T-helper 1 cell (primary cell): Measurements from ENCODE around the gene TAF4B.

ENCODE experiments used
- DNase-seq, 5 donors: peaks; one replicate each; pipeline ENCODE4 v3.0.0-alpha.2; 2012 to 2020

The TAF4B gene

DNA sequence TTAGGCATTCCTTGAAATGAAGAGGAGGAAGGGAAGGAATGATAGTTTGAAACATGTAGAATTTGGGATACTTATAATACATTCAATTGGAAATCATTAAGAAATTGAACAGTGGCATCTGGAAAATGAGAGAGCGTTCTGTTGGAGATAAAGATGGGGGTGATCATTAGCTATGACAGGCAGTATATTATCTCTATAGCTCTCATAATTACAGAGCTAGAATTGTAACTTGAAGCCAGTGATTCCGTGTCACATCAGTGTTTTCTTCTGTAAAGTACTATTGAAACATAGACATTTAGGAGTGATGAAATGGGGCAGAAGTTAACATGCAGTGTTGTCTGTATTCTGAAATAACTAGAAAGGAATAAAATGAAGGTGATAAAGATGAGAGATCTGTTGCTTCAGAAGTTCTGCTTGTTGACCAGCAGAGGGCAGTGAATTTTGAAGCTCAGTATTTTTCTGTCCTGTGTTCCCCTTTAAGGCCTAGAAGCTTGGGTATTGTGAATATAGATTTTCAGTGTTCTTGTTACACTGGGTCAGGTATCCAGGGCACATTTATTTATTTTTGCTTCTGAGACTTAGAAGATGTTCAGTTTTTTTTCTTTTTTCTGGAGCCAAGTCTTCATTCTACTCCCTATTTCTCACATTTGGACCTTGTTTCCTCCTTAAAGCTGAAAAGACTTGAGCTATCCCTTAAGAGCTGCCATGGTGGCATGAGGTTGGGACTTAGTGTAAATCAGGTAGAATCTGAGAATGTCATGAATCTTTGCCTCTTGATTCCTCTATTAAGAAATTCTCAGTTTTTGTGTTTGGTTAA is 157.4 kb downstream of the TAF4B start:
- peak in 1 of 5 donors; percentile 23 for DNase-seq

DNA sequence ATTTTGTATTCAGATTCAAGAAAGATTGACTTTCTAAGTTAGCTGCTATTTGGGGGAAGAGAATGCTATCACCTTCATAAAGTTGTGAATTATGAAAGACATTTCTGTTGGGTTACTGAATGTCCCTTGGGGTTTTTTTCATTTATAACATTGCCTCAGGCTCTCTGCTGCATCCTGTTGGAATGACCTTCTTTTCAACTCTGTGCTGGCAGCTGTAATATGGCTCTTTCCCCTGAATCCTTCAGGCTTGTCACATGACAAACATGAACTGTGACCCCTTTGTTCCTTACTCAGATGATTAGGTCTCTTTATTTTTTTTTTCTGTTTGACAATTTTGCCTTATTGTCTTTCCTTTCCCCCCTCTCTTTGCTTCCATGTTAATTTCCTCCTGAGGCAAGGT is 159.8 kb downstream of the TAF4B start:
- DNase-seq, result no peak

DNA sequence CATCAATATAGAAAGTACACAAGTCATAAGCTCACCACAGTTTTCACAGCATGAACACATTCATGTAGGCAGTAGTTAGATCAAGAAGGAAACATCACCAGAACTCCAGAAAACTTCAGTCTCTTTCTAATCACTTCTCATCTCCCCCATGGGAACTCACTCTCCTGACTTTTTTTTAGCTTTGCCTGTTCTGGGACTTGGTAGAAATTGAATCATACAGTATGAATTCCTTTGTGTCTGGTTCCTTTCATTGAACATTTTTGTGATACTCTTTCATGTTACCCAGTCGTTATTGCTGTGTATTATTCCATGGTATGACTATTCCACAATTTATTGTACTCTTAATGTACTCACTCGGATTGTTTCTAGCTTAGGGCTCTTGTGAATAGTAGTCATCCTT is 160.2 kb downstream of the TAF4B start:
- DNase-seq, result no peak

DNA sequence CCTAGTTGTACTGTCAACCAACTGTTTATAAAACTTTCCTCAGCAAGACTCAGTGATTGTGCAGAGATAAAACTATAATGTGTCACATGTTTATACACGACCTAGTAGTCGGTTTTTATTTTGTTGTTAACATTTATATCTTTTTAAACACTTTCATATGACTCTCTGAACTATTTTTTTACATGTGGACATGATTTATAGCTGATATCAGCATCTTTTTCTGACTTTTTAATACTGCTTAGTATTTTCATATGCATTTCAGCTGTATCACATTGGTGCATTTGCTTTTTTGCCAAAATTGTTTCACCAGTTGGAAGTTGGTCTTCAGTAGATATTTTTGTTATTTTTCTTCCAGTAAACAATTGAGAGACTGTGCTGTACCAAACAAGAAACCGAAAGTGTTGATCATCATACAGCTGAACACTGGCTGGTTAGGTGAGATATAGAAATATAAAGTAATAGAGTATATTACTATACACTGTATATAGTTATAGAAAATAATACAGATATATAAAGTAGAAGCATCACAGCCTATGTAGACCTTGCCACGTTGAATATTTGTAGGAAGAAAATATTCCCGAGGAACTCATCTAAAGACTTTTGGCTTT is 167.9 kb downstream of the TAF4B start:
- DNase-seq, result no peak

DNA sequence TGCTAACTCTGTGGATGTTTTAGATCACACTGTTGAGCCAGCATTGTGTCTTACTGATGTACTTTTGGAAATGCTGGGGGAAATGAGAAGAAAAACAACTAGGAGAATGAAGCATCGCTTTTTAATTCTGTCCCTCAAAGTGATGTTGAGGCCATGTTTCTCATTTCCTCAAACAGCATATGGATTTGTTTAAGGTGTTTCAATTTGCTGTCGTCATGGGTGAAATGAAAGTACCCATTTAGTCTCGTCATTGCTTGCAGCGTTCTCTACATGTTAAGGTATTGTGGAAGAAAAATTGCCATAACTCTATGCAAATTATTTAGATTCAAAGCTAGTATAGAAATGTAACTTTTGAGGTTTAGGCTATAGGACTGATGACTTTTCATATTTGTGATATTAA is 170.8 kb downstream of the TAF4B start:
- no peak for DNase-seq

DNA sequence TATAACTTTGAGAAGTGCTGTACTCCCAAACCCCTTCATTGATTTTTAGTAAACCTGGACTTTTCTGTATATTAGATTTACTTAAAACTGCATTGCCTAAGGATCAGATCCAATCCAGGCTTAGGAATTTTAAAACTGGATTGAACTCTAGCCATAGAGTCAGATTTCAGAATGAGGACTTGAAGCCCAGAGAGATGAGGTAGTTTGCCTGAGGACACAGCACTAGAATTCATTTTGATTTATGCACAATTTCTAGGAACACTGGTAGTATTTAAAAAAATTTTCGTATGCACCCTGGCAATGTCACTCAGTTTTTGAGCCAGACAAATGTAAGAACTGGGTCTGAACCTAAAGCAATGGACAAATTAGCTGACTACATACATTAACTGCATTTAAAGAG is 177.2 kb downstream of the TAF4B start:
- no peak for DNase-seq

DNA sequence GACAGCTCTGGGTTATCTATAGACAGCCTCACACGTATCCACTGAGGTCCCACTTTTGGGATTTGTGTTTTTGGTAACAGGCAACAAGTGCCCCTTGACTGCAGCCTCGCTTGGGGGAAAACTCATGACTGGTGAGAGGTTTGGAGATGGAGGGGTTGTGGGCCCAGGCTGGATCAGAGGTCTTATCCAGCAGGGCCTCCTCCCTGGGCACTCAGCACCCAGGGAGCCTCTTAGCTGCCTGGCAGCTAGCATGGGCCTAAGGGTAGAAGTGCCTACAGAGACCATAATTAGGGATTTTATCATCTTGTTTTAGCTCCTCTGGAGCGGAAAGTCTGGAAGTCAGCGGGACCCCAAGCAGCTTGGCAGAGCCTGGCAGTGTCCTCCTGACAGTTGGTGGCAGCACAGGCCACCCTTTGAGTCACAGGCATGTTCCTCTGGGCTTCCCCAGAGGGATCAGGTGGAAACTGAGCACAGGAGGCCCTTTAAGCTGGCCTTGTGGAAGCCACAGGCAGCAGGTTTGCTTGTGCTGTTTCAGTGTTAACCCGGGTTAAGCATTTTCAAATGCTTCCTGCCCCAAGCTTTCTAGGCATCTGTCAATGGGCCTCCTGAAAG is 179.1 kb downstream of the TAF4B start:
- DNase-seq, result no peak

DNA sequence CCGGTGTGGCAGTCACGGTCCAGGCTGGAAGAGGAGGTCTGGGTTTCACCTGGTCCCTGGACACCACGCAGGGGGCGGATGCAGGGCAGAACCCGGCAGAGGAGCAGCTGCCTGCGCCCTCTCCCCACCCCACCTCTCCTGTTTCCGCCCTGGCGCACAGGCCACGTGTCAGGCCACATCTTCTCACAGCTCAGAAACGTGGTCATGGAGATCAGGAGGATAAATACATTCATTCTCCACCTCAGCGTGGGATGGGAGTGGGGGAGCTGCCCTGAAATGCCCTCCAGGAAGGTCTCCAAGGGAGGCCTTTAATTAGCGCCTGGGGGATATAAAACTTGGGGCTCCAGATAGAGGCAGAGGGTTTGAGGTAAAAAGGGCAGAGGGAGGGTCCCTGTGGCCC is 180.1 kb downstream of the TAF4B start:
- DNase-seq, result no peak

DNA sequence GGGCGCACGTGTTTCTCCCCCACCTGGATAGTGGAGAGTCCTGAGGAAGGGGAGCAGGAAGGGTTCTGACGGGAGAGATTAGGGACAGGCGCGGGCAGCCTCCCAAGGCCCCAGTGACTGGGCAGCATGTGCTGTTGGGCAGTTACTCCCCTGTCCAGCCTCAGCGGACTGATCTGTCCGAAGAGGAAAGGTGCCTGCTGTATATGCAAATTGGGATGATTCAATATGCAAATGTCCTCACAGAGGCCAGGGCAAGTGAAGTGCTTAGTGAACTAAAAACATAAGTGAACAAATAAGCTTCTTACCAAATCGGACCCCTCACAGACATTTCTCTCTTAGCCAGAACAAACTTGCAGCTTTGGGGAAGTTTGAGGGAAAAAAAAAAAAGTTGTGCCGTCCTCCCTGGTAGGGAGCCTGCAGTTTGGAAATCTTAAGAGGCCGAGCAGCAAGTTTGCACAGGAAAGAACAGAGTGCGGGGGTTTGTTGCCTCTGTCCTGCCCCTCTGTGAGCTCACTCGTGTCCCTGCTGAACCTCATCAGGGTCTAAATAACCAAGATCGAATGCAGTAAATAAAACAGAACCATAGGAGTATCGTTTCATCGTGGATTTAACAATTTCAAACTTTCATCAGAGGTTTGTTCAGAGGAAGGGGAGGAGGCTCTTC is 180.7 kb downstream of the TAF4B start:
- DNase-seq, result no peak

DNA sequence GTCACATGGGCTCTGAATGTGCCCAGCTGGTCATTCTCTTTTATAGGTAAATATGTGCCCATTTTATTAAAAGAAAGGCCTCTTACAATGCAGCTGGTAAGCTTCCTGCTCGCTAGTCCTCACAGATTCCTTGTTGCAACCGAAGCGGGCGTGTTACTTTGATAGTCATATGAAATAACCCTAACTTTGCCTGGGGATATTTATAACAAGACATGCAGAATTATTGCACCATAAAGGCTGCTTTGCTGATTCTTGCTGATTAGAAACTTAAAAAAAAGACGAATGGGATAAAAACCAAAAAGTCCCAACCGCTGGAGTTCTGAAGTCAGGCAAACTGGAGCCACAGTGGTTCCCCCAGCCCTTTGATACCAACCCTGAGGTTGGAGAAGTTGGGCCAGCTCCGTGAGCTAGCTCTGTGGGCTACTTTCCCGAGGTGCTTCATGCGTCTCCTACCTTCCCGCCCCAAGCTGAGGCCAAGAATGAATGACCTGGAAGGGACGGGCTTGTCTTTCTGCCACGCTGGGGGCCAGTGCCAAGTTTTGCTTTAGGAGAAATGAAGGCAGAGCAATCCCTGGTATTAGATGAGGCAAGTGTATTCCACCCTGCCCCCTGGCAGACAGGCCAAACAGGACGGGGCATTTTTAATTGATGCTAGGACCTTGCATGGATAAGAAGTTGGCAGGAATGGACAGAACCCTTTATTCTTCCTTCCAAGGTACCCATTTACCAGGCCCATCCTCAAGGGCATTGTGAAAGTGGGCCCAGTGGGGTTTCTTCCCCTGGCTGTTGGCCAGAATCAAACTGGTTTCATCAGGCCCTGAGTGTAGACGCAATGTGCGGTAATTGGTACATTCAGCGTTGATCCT is 181.7 kb downstream of the TAF4B start:
- no peak for DNase-seq

DNA sequence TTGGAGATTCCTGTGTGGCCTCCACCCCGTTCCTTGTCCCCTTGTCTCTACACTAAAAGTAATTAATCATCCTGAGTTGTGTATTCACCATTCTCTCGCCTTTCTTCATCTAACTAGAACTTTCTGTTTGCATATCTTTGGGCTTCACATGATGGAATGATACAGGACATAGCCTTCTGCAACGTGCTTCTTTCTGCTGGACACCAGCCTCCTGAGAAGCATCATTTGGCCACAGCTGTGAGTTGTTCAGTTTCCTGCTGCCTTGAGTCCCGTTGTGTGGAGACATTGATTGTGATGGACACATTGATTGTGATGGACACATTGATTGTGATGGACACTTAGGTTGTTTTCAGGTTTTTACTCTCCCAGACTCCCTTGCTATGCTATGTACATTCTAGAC is 182.8 kb downstream of the TAF4B start:
- DNase-seq, result no peak

DNA sequence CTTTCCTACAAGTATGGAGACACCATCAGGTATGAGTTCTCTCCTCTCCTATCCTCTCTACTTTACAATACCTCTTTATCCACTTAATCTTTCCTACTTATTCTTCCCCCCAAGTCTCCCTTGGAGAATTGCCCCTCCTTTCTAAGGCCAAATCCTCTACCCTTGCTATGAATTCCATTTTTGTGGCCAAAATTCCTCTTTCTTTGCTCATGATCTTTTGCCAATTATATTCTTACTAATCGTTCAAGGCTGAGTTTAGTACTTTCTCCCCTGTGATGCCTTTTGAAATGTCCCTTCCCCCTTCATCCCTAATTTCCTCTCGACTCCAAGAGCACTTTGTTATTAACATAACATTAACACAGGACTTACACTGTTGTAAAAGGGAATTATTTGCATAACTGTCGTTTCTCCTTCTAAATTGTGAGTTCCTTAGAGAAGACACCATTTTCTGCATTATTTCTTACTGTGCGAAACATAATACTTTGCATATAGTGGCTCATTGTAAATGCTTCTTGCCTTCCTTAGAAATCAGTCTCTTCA is 188.7 kb downstream of the TAF4B start:
- DNase-seq, result no peak

DNA sequence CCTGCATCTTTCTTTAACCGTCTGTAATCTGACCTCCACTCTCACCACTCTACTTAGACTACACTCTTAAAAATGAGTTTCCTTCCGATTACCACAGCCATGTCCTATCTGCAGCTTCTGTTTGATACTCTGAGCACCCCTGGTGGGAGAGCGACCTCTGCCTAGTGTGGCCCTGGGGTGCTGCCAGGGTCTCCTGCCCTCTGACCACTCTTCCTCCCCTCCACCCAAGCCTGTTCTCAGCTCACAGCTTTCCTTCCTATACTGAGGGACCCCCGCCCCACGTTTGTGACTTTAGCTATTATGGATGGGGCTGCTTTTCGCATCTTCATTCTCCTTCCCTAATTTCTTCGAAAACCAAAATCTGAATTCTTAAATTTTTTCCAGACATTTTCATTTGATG is 189.4 kb downstream of the TAF4B start:
- no peak for DNase-seq

DNA sequence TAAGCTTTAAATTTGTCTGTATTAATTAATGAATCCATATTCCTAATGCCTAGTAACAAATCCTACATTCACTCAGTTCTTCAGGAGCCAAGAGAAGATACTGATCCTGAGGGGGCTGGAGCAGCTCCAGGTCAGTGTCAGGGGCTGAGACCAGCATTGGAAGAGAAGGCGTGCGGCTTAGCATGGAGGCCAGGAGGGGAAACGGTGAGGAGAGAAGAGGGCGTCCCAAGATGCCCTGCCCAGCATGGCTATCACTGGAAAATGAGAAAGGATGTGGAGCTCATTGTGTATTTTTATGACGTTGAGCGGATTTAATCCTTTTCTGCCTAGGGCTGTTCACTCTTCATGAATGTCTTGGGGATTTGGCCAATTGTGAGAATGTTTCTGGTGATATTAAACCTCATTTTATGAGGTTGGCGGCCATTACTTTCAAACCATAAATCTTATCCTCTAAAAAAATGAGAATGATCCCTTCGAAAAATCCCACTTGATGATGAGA is 190.5 kb downstream of the TAF4B start:
- no peak for DNase-seq

DNA sequence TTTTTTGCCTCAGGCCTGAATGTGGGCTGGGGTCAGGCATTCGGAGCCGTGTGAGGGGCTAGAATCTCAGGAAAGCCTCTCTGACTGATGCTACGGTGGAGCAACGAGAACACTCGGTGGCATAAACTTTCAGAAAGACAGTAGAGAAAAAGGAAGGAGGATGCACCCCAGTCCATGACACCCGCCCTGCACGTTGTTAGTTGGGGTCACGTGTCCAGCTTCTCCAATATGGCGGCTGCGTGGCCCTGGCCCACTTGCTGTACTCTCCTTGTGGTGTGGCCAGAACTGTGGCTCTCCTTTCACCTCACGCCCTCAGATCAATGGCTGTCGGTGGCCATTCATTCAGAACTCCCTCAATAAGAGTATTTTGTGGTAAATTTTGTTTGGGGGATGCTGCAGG is 190.9 kb downstream of the TAF4B start:
- no peak for DNase-seq

DNA sequence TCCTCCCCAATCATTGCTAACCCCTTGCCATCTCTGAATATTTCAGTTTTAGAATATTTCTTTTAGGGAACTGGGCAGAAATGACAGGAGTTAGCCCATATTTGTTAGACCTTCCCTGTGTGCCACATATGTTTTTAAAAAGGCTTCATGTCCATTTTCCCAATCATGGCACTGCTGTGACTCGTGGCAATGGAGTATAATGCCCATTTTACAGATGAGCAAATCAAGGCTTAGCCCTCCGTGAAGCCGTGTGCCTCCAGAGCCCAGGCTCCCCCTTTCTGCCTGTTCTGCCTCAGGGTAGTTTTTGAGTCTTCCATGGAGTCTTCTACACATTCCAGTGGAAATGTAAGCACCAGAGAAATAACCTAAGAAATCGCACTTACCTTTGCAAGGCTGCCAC is 192.0 kb downstream of the TAF4B start:
- DNase-seq, result no peak

DNA sequence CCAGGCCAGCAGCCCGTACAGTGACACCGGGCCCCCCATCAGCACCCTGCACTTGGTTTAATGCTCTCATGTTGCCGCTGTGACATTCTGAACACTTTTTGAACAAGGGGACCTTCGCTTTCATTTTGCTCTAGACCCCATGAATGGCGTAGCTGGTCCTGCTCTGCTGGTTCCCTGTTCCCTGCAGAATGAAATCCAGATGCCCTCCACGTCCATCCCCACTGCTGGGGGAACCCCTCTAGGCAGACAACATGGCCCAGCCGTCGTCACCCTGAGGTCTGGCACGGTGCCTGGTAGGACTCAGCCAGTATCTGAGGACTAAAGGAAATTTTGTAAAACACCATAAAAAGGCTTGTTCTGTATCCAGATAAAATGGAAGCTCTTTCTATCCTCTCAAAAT is 193.5 kb downstream of the TAF4B start:
- no peak for DNase-seq

DNA sequence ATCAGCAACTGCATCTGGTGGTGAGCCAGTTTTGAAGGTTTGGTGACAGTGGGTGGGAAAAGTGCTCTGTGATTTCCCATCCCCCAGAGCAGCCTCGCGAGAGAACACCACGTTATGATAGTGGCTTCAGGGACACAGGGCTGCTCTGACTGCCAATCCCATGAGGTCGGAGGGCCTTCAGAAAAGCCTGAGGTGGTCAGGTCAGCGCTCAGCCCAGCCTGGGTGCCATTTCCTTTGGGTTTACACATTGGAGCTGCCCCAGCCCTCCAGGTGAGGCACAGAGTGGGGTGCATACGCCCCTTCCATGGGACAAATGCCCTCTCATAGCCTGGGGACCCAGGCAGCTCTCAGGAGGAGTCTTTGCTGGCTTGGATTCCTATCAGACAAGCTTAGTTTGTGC is 195.3 kb downstream of the TAF4B start:
- DNase-seq, result no peak

DNA sequence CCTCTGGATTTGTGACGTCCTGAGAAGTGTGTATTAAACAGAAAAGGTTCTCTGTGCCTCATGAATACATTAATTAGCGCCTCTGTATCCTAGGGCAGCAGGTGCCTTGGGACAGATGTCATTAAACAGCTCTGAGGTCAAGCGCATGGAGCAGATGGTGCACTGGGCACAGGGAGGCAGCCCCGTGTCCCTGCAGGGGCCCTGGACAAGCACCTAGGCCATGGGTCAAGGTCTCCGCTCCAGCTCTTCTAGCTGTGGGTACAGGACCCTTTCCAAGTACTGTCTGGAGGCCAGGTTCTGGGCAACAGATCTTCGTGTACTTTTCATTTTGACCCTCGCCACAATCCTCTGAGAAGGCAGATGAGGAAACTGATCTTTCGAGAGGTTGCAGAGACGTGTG is 195.7 kb downstream of the TAF4B start:
- DNase-seq, result no peak

DNA sequence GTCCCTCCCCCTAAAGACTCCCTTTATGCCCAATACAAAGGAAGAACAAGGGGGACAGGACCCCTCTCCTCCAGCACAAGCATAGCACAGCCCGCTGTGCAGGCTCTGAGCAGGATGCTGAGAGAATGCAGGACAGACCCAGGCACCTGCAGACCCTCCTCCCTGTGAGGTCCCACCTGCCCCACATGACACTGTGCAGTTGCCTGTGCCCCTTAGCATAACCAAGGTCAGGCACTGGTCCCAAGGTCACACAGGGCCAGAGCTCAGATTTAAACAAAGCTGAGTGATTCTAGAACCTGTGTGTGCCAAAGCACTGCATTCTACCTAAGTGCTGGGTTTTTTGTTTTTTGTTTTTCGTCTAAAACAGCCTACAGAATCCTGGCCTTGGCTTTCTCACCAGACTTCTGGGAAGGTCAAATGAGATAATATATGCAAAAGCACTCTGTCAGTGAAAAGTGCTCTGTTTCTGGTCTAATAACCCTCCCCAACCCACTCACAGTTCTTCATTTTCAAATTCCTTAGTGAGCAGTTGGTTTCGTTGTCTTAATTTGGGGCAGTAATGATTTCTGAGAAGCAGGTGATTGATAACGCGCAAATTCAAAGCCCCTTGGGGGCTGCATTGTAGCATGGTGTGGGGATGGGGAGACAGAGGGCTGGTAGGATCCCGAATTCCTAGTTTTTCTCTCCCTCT is 196.4 kb downstream of the TAF4B start:
- DNase-seq, result no peak

DNA sequence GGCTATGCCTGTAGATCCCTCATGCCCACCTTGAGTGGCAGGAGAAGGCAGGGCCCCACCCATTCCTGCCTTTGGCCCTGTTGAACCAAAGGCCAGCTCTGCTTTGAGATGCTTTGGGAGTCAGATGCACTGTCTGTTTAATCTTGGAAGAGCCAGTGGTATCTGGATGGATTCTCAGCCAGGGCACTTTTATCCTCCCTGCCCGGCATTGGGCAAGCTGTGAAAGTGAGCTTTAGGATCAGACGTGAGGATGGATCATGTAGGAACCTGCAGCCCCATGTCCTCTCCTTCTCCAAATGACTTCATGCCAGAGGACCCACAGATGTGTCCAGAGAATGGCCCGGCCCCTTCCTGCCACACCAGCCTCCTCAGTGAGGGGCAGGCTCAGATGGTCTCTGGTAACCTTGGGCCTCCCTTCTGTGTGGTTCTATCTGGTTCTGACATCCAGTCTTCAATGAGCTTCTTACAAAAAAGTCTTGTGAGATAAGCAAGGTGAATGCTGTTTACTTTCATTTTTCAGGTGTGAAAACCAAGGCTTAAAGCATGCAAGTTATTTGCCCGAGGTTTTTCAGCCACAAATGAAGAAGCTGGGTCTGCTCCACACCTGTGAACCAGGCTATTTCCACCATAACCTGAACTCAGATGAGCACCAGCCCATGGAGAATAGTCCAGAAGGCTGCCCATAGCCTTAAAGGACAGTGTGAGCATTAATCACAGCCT is 198.3 kb downstream of the TAF4B start:
- DNase-seq, result no peak
